GM23338 (cell line): ENCODE measurements around the gene C6orf15. TPM values are rescaled to one million over a fixed set of nuclear protein-coding genes. Genes with fewer than 3 reads are reported as not detected.

Experiments used
- ATAC-seq: fragments of 200-7000 bp; cut with Tn5 transposase; 3 replicates; pipeline ENCODE4 v1.9.1; 2020
- DNase-seq: peaks from one replicate; pipeline ENCODE4 v3.0.0-alpha.2; 2015; ENCODE audit warnings: low spot score
- H2AFZ ChIP-seq: fragments of 200-600 bp; sonication (generic); 2 replicates; pipeline ENCODE4 v1.8.0; 2016; ENCODE audit warnings: antibody characterized with exemption, mild to moderate bottlenecking, moderate library complexity
- H3F3A ChIP-seq: fragments of 200-600 bp; sonication (generic); replicated peaks from 2 replicates; pipeline ENCODE4 v1.8.0; 2017; ENCODE audit warnings: antibody characterized with exemption, mixed run types, low read depth
- H3K27ac ChIP-seq: fragments of 200-600 bp; sonication (generic); 2 replicates; pipeline ENCODE4 v1.6.1; 2016; ENCODE audit warnings: low read depth
- H3K27me3 ChIP-seq: fragments of 200-600 bp; sonication (generic); 2 replicates; pipeline ENCODE4 v1.8.0; 2016; ENCODE audit warnings: mild to moderate bottlenecking, mixed run types, moderate library complexity; ENCODE audit not compliant: insufficient read depth
- H3K36me3 ChIP-seq: fragments of 200-600 bp; sonication (generic); 2 replicates; pipeline ENCODE4 v1.8.0; 2016; ENCODE audit warnings: mild to moderate bottlenecking; ENCODE audit not compliant: insufficient read depth
- H3K4me1 ChIP-seq: fragments of 200-600 bp; sonication (generic); 2 replicates; pipeline ENCODE4 v1.8.0; 2016; ENCODE audit warnings: mild to moderate bottlenecking, moderate library complexity; ENCODE audit not compliant: insufficient read depth
- H3K4me2 ChIP-seq: fragments of 200-600 bp; sonication (generic); 2 replicates; pipeline ENCODE4 v1.7.1; 2017; ENCODE audit warnings: mixed run types
- H3K4me3 ChIP-seq: fragments of 200-600 bp; sonication (generic); 2 replicates; pipeline ENCODE4 v1.6.1; 2016; ENCODE audit warnings: mixed run types
- H3K79me2 ChIP-seq: fragments of 200-600 bp; sonication (generic); replicated peaks from 2 replicates; pipeline ENCODE4 v1.8.0; 2017; ENCODE audit warnings: mild to moderate bottlenecking; ENCODE audit not compliant: insufficient read depth
- H3K9me2 ChIP-seq: fragments of 200-600 bp; sonication (generic); 2 replicates; pipeline ENCODE4 v1.8.0; 2017; ENCODE audit not compliant: insufficient read depth
- H4K20me1 ChIP-seq: fragments of 200-600 bp; sonication (generic); replicated peaks from 2 replicates; pipeline ENCODE4 v1.8.0; 2017; ENCODE audit warnings: mild to moderate bottlenecking; ENCODE audit not compliant: insufficient read depth
- H3K27ac Mint-ChIP-seq: 2 replicates; pipeline ENCODE4 v1.8.0; 2020; ENCODE audit warnings: inconsistent platforms, mild to moderate bottlenecking, moderate library complexity, mixed read lengths
- H3K27me3 Mint-ChIP-seq: 3 replicates; pipeline ENCODE4 v1.8.0; 2022; ENCODE audit warnings: low read depth, mild to moderate bottlenecking, moderate library complexity, mixed read lengths, inconsistent platforms; ENCODE audit not compliant: insufficient read depth, poor library complexity
- H3K36me3 Mint-ChIP-seq: 3 replicates; pipeline ENCODE4 v1.8.0; 2021; ENCODE audit warnings: low read depth, mild to moderate bottlenecking, inconsistent platforms, moderate library complexity, mixed read lengths
- H3K4me1 Mint-ChIP-seq: 3 replicates; pipeline ENCODE4 v1.8.0; 2020; ENCODE audit warnings: mild to moderate bottlenecking, inconsistent platforms, mixed read lengths
- H3K4me3 Mint-ChIP-seq: 3 replicates; pipeline ENCODE4 v1.8.0; 2021; ENCODE audit warnings: moderate library complexity, mild to moderate bottlenecking, inconsistent platforms, mixed read lengths
- H3K9me3 Mint-ChIP-seq: 3 replicates; pipeline ENCODE4 v1.8.0; 2020; ENCODE audit warnings: moderate library complexity, mild to moderate bottlenecking, inconsistent platforms, mixed read lengths
- CREB1 ChIP-seq: fragments of 250-450 bp; sonication (Bioruptor Pico); IDR thresholded peaks from 2 replicates; pipeline ENCODE4 v1.5.0; 2020; ENCODE audit warnings: low read depth, mild to moderate bottlenecking, moderate library complexity
- ETS1 ChIP-seq: IDR thresholded peaks from 2 replicates; pipeline ENCODE4 v1.6.1; 2016; ENCODE audit warnings: antibody characterized with exemption
- EZH2 ChIP-seq: fragments of 200-600 bp; sonication (generic); IDR thresholded peaks from one replicate; pipeline ENCODE4 v1.8.0; 2017; ENCODE audit warnings: antibody characterized with exemption, mild to moderate bottlenecking, low read depth; ENCODE audit not compliant: unreplicated experiment
- EZH2phosphoT487 ChIP-seq: fragments of 200-600 bp; sonication (generic); IDR thresholded peaks from one replicate; pipeline ENCODE4 v1.8.1; 2018; ENCODE audit warnings: antibody characterized with exemption; ENCODE audit not compliant: unreplicated experiment
- JUNB ChIP-seq: IDR thresholded peaks from one replicate; pipeline ENCODE4 v1.6.1; 2016; ENCODE audit warnings: antibody characterized with exemption; ENCODE audit not compliant: unreplicated experiment
- POLR2AphosphoS5 ChIP-seq: IDR thresholded peaks from 2 replicates; pipeline ENCODE4 v1.6.1; 2016; ENCODE audit warnings: antibody characterized with exemption, low read depth
- STAT1 ChIP-seq: IDR thresholded peaks from one replicate; pipeline ENCODE4 v1.6.1; 2016; ENCODE audit warnings: antibody characterized with exemption; ENCODE audit not compliant: unreplicated experiment
- ZNF462 ChIP-seq: fragments of 250-450 bp; sonication (Bioruptor Pico); IDR thresholded peaks from 2 replicates; pipeline ENCODE4 v1.5.0; 2020; ENCODE audit warnings: mild to moderate bottlenecking, moderate library complexity
- polyA plus RNA-seq: library from polyadenylated mRNA; unstranded; fragments of >200 nt; fragmentation: Nextera tagmentation; extraction: Ambion mirVana; gene quantifications from 2 replicates; pipeline ENCODE4 v1.2.1, GENCODE V29; 2016
- total RNA-seq: library from RNA; depleted of rRNA; stranded (reverse); fragments of >200 nt; shearing (Covaris generic); gene quantifications from 2 replicates; pipeline ENCODE4 v1.2.3, GENCODE V29; 2014

C6orf15 gene
- total and polyA plus RNA-seq, 2 experiments from 2014 or later: not detected

- Histone ChIP-seq H2AFZ (no peak overlapping the region), H4K20me1 (no peaks in the 10 kb centered on the region), H3K9me2 (no peaks in the 10 kb centered on the region), H3K4me2 (no peak overlapping the region), H3K4me3 (no peak overlapping the region), H3F3A (0 out of 2 replicates have a peak, but pooled peaks cover 2% of the 10 kb centered on the region), H3K79me2 (no peaks in the 10 kb centered on the region), H3K27ac (no peak overlapping the region), H3K4me1 (peaks cover 4% of the 10 kb centered on the region; the same call in 1 of the 2 replicates), H3K27me3 (no peaks in the 10 kb centered on the region), H3K36me3 (no peaks in the 10 kb centered on the region)
- H3K9me3 Mint-ChIP-seq: no peaks in the 10 kb centered on the region
- peaks cover 4% of the 10 kb centered on the region; the same call in 2 of the 3 replicates for H3K4me1 Mint-ChIP-seq
- no peak overlapping the region for H3K4me3 Mint-ChIP-seq
- H3K27me3 Mint-ChIP-seq: peaks cover 5% of the 10 kb centered on the region
- no peak for TF ChIP-seq EZH2phosphoT487
- TF ChIP-seq POLR2AphosphoS5: no peak
- no peak for TF ChIP-seq ZNF462 (CRISPR knock-in tag)
- no peak for TF ChIP-seq CREB1 (CRISPR knock-in tag)
- no peak for TF ChIP-seq JUNB
- TF ChIP-seq STAT1: no peak
- TF ChIP-seq EZH2: no peak
- TF ChIP-seq ETS1: no peak
- no peak overlapping the region for H3K27ac Mint-ChIP-seq
- ATAC-seq (no peak), DNase-seq (no peak)
- H3K36me3 Mint-ChIP-seq: no peaks in the 10 kb centered on the region
Observed at GRCh38 chr6:31103136-31103535, 9.2 kb downstream of the C6orf15 start.
